CD4-positive, alpha-beta T cell treated with Interleukin-12 subunit alpha and Interleukin-12 subunit beta, for 1 hour (primary cell): Measurements from ENCODE around the gene KCNJ18.
"Not testable (repeated sequence)": the region's sequence is repeated elsewhere in the genome, so short reads cannot be mapped to it uniquely, and the experiment has no call there.

ENCODE experiments used
- DNase-seq: peaks from one replicate; pipeline ENCODE4 v3.0.0-alpha.2; 2020

The KCNJ18 gene

DNA sequence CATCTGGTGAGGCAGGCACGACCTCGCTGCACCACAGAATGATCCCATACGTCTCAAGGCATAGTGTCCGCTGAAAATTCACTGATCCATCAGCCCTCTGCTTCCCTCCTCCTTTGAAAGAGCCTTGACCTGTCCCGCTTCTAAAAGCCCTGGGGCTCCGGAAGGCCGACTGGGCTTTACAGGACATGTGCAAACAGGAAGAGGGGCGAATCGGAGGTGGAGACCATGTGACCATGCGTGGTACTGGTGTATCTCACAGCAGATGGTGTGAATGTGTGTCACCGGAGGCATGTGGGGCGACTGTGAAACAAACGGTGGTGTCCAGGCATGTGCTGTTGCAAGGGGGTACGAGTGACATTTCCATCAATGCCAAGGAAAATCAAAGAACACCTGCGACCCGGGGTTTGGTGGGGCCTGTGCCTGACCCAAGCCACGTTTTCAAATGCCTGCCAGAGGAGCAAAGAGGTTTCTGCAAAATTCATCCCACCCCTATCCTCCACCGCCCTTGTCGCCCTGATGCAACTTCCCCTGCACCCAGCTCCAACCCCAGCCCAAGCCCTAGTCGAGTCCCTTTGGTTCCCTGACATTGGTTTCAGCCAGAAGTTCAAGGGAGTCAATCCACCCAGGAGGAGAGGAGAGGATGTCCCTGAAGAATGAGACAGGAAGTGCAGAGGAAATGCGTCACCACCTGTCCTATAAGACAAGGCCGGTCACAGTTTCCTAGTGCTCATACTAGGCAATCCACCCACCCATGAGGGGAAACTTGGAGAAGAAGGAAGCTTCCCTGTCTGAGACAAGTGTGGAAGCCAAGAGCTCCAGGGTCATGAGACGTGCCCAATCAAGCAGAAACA, 5.9 kb upstream of the KCNJ18 start:
- DNase-seq, result no peak

- no peak for DNase-seq
Observed at GRCh38 chr17:21687136-21687953, 5.0 kb upstream of the KCNJ18 start.

DNA sequence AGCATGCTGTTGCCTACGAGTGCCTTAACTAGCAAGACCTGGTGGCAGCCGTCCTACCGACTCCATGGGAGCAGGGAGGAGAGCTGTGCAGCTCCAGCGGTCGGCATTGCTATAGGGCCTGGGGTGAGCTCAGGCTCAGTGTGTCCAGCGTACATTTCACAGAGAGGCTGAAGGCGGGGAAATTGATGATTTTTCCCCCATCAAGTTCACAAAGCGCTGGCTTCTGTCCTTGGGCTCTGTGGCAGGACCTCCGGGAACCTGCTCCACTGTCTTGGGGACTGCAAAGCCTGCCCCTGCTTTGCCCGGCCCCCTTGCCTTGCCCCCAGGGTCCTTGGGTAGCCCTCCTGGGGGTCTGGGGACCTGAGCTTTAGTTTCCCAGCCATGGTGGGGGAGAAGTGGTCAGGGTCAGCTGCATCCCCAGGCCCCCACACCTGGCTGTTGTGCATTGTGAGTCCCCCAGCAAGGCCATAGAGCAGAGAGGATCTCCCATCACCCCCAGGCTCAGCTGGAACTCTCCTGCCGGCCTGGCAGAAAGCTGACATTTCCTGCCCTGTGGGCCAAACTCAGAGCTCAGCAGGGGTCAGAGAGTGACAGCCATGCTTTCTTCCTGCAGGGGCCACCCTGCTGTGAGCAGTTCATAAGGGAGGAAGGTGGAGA, 3.9 kb upstream of the KCNJ18 start:
- DNase-seq, result no peak

DNA sequence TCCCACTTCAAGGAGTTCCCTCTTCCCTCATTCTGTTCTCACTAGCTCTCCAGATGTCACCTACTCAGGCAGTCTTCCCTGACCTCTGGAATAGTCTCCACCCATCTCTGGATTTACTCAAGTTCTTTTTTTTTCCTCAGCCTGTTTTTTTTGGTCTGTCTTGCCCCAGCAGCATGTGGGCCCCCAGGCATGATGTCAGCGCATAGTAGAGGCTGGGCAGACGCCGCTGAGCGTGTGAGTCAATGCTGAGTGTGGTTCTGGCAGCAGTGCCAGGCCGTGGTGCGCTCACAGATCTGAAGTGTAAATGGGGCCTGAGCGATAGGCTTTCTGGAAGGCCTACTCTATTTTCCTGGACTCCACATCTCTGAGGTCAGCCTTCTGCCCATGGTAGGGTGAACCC, 2.7 kb upstream of the KCNJ18 start:
- no peak for DNase-seq

GRCh38 chr17:21690811-21691210, 1.5 kb upstream of the KCNJ18 start:
- DNase-seq, result not testable (repeated sequence)

DNA sequence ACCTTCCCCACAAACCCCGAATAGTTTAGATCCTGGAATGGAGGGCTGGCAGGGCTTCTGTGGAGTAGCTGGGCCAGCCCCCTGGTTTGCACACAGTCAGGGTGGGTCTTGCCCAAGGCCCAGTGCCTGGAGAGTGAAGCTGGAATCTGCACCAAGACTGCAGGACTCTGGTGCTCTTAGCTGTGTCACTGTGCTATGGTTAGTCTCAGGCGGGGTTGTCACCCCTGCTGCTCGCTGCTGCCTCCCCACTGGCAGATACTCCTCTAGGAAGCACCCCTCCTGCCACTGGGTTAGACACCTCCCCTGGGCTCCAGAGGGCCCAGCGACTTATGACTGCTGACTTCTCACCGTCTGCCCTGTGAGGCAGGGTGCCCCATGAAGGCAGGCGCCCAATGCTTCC, 842 bp upstream of the KCNJ18 start:
- DNase-seq, result not testable (repeated sequence)

DNA sequence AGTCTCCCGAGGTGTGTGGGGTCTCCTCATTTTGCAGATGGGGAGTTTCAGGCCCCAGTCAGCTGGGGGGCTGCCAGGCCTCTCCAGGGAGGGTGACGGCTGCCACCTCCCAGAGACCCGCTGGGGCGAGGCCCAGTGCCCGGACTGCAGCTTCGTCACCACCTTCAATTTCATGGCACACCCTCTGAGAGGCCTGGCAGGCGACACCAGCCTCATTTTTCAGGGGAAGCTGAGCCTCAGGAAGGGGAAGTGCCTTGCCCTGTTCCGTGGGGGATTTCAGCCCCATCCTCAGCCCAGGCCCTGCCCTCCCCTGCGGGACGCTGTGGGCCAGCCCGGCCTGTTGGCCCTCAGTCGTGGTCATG, 362 bp downstream of the KCNJ18 start:
- not testable (repeated sequence) for DNase-seq

DNA sequence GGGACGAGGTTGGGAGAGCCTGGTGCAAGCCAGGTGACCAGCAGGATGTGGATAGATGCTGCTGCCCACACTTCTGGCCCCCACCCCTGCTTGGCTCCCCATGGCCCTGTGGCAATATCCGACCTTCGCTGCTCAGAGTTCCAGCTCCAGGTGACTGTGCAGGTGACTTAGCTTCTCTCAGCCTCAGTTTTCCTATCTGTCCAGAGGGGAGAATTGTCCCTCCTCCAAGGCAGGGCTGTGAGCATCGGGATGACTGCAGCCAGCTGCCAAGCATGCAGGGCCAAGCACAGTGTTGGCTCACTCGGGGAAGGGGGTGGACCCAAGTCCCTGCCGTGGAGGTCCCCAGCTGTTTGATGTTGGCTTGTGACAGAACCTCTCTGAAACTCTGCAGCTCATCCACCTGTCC, 1.1 kb downstream of the KCNJ18 start:
- not testable (repeated sequence) for DNase-seq

DNA sequence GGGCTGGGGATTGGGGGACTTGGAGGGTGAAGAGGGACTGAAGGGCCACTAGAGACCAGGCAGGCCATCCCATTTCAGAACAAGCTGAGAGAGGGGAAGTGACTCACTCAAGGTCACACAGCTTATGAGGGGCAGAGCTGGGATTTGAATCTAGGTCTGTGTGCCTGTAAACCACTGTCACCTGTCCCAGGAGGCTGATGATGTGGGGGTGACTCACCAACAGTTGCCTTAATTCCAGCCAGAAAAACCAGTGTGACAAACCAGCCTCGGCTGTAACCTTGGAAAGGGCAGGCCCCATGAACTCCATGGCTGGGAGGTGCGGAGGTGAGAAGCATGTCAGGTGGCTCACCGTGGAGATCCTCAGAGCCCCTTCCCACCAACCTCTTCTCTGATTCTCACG, 1.6 kb downstream of the KCNJ18 start:
- not testable (repeated sequence) for DNase-seq

GRCh38 chr17:21696227-21696626, 3.9 kb downstream of the KCNJ18 start:
- DNase-seq, result not testable (repeated sequence)

DNA sequence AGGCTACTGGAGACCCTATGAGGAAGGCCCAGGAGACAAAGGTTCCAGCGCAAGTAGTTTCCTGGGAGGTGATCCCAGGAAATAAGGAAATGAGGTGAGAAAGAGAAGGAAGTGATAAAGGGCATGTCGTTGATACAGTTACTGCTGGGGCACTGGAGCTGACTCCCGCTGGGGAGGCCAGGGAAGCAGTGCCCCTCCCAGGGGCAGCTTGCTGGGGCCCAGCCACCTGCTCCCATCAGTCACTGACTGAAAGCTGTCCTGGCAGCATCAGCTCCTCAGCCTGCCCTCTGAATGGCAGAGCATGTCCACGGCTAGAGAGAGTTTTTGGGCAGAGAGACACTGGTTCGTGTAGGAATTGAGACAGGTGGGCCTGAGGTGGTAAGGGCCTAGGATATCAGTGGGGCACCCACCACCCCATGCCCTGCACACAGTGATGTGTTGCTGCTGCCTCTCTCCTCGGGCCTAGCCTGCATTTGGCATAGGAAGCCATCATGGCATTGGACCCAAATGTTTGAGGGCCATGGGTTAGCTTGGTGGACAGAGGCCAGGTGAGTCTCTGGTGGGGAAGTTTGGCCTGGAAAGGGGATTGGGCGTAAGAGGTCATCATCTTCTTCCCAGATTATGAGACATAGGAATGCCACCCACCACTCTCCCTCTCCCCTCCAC, 4.7 kb downstream of the KCNJ18 start:
- not testable (repeated sequence) for DNase-seq

DNA sequence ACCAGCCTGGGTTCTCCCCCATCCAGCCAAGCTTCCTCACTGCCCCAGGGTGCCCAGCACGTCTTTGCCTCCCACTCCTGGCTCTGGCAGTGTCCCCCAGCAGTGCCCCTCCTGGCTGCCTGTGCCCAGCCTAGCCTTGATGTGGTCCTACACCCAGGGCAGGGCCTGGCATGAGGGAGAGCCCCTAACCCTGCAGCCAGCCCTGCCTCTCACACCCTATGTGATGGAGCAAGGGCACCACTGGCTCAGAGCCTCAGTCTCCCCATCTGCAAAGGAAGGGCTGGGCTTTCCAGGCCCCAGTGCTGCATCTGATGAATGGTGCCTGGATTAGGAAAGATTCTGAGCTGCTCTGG, 5.2 kb downstream of the KCNJ18 start:
- DNase-seq, result not testable (repeated sequence)

DNA sequence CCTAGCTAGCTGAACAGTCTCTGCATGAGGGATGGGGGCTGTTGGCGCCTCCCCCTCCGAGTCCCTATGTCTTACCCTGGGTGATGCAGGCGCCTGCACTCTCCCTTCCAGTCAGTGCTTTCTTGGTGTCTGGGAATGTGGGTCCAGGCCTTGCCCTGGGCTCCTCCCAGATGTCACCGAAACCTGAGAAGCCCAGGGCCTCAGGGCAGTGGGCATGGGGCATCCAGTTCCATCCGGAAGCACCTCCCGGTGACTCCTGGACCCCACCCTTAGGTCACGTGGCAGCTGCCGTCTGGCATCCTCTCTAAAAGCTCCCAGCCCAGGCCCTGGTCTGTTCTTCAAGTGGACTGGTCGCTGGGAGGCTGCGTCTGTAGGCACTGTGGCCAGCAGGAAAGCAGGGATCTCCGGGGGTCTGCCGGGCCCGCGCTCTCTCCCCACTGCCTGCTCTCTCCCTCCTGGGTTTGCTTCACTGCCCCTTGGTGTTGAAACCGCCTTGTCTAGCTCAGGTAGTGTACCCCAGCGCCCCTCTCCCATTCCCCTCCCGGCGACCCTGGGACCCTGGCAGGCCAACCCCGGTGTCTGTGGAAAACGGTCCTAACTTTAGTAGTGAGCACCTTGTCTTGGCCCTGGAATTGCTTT, 6.2 kb downstream of the KCNJ18 start:
- DNase-seq, result not testable (repeated sequence)

DNA sequence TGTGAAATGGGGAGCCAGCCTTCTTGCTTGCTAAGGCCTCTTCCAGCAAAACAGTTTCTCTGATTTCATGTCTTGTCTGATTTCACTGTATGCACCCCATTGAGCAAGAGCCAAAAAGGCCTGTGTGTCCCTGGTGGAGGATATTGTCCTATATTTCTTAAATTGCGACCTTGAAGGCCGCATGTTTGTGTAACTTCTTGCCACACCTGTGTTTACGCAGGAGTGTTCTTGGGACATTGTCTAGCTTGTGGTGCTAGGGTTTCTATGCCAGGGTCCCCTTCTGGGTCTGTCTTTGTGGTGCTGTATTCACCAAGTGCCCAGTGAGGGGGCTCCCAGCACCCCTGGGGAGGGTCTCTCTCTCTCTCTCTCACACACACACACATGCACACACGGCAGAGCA, 6.8 kb downstream of the KCNJ18 start:
- not testable (repeated sequence) for DNase-seq

- DNase-seq, result not testable (repeated sequence)
Observed at GRCh38 chr17:21699573-21700236, 7.4 kb downstream of the KCNJ18 start.

DNA sequence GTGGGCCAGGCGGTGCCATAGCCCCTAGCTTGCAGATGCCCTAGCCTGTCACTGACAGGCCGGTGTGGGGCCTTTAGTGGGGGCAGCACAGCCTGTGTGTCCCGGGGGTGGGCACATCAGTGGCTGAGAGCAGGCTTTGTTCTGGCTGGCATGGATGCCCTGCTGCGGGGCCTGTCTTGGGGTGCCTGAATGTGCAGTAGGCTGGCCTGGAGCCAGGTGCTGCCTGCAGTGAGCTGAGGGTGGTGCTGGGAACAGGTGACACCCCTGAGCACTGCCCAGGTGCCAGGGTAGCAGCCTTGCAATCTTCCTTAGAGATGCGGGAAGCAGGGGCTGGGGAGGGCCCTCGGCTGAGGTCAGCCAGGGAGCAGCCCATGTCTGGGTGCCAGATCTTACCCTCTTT, 8.8 kb downstream of the KCNJ18 start:
- DNase-seq, result not testable (repeated sequence)

GRCh38 chr17:21702029-21702428, 9.7 kb downstream of the KCNJ18 start:
- DNase-seq, result not testable (repeated sequence)

GRCh38 chr17:21702521-21702920, 10.2 kb downstream of the KCNJ18 start:
- DNase-seq, result not testable (repeated sequence)

GRCh38 chr17:21702940-21703640, 10.8 kb downstream of the KCNJ18 start:
- not testable (repeated sequence) for DNase-seq

- DNase-seq, result not testable (repeated sequence)
Observed at GRCh38 chr17:21703891-21704872, 11.9 kb downstream of the KCNJ18 start.
